ENCODE data around the gene GJA8.

DNA sequence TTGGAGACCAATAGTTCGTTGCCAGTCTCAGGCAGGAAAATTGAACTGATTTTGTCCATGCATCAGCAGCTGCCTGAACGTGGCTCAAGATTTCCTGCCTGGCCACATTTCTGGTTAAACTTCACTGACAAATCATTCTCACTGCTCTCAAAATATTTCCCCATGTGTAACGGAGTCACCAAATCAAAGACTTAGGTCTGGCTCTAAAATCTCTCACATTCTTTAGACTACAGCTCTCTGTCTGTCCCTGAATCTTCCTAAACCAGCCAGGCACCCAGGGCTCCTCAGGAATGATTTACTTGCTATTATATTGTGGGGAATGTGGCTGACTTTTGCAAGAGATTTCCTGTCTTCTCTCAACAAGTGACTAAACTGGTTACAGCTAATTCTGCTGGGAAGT is 49.2 kb upstream of the GJA8 start:
- TF ChIP-seq CTCF (IDR thresholded peaks at IDR 0.05), result no peak
- no peak for TF ChIP-seq POLR2A (IDR thresholded peaks at IDR 0.05)

Measured in lower leg skin (tissue), 3 donors.